Endothelial cell of hepatic sinusoid (primary cell): ENCODE data around the gene TSPAN18.

Experiments used
- in situ Hi-C: cut with HindIII; loops from 2 replicates; pipeline ENCODE4 v1.10.0; 2017; ENCODE audit warnings: low sequenced_read_pairs

The TSPAN18 gene, protein sequence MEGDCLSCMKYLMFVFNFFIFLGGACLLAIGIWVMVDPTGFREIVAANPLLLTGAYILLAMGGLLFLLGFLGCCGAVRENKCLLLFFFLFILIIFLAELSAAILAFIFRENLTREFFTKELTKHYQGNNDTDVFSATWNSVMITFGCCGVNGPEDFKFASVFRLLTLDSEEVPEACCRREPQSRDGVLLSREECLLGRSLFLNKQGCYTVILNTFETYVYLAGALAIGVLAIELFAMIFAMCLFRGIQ

DNA sequence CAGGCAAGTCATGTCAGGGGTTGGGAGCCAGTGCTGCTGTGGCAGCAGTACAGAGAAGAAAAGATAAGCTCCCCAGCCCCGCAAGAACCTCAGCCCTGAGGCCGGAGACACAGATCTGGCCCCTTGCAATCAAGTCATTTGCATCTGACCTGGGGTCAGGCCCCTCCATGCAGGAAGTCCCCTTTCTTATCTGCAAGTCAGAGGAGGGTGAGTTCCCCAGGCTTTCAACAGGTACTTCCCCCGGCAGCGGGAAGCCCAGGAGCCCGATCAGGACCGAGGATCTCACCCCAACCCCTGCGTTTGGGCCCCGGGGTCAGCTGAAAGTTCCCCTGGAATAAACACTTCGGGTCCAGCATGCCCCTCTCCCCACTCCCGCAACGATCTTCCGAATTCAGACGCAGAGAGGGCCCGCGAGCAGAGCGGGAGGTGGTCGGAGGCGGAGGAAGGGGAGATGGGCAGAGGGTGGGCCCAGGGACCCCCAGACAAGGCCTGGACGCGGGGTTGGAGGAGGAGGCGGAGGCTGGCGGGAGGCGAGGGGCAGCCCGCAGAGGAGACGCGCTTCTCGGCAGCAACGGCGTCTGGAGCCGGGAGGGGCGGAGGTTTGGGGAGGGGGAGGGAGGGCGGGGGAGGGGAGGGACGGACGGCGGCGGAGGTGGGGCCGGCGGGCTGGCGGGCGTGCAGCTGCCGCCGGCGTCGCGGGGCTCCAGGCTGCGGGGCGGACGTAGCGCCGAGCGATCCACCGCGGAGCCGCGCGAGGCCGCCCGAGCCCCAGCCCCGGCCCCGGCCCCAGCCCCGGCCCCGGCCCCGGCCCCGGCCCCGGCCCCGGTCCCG lies at the start of gene TSPAN18:
TSPAN18 (plus strand) TSS at position 680 of the 831 bp plus-strand sequence. CDS start 179,455 bp downstream, outside the sequence.
- in situ Hi-C loops: loop anchor here (5.0 to 10.0 kb wide), 2 partner anchors 101 to 998 kb away; no protein-coding TSS in a partner anchor

DNA sequence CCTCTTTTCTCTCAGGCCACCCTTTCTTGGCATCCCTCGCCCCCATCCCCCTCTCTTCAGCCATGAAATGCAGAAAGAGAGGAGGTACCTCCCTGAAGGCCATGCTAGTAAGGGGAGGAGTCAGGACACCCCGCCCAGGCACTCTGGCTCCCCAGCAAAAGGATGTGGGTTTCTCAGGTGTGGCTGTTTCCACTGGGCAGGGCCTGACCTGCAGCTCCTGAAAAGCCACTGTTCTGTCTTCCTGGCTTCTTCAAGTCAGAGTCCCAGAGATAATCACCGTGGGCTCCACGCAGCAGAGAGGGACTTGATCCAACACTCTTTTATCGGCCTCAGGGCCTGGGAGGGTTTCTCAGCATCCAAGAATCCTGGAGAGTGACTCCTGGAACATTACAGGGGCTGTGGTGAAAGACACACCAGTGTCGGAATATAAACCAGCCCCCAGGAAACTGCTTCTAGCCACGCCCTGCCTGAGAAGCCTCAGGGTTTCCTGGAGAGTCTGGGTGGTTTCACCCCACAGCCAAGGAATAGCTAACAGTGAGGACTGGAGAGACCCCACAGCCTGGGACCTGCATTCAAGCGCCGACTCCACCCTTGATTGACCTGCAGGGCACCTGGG lies 45.7 kb upstream of the TSPAN18 start:
- in situ Hi-C loops: no loop called here

DNA sequence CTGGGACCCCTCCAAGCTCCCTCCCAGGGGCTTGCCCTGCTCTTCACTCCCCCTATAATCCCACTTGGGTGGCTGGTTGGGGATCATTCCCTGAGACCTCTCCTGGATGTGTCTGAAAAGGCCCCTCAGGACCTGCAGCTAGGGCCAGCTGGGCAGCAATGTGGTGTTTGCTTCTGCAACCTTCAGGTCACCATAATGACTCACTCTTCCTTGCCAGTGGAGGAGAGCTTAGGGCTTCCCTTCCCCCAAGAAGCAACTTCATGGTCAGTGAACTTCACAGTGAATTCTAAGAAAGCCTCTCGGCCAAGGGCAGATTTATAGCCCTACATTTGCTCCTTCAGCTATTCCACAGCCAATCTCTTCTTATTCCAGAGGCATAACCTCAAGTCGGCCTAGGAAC lies 45.1 kb upstream of the TSPAN18 start:
- in situ Hi-C loops: no loop called here

DNA sequence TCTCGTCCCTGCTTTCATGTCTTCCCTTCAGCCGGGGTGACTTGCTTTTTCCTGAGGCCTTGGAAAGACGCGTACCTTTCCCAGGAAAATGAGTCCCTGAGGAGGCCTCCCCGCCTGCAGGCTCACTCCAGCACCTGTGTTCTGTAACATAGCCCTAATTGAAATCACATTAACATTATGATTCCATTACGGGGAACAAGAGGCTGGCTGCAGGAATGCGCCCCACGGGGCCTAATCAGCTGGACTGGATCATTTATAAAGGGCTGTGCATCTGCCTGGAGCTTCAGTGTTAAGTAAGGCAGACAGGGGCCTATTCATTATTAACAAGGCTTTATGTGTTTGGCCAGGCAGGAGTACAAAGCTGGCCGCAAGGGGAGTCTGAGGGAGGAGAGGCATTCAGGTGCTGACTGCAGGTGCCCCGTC lies 41.9 kb upstream of the TSPAN18 start:
- in situ Hi-C loops: no loop called here

DNA sequence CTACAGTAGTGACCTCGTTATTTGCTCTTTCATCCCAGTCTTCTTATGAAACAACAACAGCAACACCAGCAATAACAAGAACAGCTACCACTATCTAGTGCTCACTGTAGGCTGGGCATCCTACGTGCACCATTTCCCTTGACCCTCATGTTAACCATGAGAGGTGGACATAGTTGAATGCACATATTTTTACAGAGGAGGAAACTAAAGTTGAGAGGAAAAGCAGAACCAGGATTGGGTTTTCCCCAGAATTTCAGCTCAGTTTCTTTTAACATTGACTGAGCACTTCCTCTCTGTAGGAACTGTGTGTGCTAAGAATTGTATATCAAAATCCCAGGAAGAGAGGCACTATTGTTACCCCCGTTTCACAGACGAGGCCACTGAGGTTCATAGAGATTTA lies 39.4 kb upstream of the TSPAN18 start:
- in situ Hi-C loops: no loop called here

DNA sequence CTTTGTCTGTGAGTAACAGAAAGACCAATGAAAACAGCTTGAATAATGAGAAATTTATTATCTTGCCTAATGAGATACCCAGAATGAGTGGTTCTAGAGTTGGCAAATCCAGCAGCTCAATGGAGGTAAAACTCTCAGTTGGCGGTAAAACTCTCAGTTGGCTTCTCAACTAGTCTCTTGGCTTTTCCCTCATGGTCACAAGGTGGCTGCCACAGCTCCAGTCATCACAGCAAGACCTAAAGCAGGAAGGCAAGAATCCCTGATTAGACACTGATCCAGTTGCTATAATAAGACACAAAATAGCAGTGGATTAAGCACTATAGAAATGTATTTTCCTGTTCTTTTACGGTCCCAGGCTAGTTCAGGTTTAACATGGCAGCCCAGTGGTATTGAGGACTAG lies 37.5 kb upstream of the TSPAN18 start:
- in situ Hi-C loops: no loop called here

DNA sequence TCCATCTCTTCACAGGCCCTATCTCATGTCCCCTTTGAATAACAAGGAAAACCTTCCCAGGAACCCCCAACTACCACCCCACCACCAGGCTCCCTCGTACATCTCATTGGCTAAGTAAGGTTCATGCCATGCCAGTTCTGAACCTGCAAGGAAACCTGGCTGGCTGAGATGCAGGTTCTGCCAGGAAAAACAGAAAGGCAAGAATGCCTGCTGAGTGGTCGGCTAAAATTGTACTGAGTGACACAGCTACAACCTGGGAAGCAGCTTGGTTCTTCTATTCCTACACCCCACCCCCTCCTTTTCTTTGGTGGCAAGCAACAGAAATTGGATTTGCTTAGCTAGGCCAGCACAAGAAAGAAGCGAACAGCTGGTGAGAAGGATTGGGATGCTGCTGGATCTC lies 36.1 kb upstream of the TSPAN18 start:
- in situ Hi-C loops: no loop called here

DNA sequence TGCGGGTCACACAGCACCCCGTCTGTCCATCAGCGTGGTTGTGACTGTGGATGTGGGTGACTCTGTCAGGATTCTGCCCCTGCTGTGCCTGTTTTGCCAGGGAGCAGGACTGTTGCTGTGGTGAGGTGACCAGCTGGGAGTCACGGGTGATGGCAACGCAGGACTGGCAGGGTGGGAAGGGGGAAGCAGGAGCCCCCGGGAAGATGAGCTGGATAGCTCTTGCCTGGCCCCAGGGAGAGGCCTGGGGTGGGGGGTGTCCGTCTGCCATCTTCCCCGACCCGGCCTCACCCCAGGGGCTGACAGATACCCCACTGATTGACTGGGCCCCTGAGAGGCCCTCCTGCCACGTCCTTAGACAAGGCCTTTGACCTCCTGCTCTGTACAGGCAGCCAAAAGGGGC lies 34.3 kb upstream of the TSPAN18 start:
- in situ Hi-C loops: no loop called here

DNA sequence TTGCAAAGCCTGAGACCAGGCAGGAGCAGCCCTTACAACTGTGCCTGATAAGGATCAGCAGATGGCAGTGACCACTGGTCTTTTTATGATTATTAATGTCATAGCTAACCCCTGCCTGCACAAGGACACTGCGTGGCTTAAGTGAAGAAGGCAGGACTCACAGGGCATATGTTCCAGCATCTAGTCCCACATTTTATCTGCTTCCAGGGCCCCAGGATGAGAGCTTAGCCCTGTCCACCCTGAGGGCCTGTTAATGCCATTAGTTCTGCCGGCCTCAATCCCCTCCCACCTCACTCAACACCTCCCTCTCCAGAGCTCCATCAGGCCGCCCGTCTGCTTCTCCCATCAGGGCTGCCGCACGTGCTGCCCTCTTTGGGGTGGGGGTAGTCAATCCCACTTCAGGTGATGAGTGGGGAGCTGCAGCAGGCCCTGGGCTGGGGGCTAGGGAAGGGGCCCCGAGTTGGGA lies 33.1 kb upstream of the TSPAN18 start:
- in situ Hi-C loops: no loop called here

DNA sequence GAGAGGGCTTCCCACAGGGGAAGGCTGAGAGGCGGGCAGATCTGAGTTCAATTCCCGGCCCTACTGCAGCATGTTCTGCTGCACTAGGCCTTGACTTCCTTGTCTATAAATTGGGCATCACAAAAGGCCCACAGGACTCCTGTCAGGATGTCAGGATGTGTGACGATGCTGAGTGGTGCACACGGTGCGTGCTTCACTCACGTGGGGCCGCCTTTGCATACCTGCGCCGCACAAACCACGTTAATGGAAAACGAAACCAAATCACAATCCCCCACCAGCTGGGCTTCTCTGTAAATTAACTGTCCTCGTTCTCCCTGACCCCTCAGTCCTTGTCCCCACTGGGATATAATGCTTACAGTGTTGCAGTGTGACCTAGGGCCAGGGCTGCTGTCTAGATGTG lies 32.3 kb upstream of the TSPAN18 start:
- in situ Hi-C loops: no loop called here

DNA sequence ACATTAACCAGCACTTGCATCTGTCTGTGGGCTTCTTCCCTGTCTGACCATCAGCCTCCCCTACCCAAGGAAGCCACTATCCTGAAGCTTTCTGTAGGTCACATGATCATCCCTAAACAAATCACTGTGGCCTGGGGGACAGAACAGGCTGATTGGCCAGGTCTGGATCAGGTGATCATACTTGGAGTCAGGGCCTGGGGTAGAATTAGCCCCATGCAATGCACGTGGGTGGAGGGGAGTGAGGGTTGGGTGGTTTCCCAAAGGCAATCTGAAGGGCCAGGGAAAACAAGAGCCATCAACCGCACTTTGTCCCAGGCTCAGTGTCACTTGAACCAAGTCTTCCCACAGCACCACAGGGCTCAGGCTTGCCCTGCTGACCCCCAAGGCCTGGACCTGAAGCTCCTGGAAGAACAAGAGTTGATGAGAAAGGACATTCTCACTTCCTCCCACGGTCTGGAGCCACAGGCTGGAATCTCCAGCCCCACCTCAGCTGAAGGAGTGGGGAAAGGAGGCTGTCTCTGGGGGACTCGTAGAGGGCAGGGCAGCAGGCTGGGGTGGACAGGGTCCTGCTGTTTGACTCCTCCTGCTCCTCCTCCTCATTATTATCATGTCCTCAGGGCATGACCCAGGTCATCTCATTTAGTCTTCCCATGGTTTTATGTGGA lies 31.5 kb upstream of the TSPAN18 start:
- in situ Hi-C loops: no loop called here

DNA sequence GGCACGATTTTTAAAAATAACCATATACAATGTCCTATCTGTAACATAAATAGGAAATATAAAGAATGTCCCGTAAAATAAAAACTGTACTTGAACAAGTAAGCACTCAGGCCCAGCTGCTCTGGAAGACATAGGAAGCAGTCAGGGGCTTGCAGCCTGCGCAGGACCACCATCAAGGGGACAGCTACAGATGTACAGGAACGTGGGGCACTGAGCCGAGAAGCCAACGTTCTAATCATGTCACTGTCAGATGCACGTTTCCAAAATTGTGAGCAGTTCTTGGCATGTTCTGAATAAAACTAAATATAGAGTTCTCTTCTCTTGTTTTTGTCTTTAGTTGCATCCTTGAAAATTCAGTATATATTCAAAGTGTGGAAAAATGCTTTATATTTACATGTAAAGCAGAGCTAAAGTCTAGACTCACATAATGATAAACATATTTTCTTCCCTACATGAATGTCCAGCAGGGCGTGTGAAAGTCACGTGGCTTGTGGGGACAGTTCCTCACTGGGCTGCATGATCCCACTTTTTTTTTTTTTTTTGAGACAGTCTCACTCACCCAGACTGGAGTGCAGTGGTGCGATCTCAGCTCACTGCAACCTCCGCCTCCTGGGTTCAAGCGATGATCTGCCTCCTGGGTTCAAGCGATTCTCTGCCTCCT lies 28.4 kb upstream of the TSPAN18 start:
- in situ Hi-C loops: no loop called here

DNA sequence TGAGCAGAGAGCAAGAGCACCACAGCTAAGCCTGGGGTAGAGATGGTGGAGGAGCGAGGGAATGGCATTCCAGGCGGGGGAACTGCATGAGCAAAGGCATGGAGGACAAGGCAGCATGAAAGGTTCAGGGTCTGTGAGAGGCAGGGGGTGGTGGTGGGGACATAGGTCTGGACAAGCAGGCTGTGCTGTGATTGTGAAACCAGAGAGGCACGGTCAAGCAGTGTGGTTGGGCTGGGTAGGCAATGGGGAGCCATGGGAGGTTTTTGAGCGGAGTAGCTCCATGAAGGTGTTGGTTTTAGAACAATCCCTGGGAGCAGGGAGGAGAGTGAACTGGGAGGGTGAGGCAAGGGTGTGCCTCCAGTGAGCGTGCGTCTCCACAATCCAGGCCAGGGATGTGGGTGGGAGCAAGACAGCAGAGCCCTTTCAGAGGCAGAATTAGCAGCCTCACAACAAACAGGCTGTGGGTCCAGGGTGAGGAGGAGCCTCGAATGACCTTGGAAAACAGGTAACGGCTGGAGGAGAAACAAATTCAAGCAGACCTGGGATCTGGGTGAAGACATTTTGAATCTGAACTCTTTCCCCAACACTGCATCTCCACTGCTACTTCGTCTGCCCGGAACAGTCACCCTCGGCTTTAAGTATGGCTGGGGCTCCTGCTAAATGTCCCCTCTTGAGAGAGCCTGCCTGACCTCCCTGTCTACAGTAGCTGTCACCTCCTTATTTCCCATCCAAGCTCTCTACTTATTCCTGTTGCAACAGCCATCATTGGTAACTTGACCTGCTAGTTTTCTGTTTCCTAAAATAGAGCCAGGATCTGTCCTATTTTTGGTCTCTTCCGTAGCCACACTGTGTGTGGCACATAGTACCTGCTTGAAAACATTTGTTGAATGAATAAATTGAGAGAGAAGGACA lies 27.0 kb upstream of the TSPAN18 start:
- in situ Hi-C loops: no loop called here

DNA sequence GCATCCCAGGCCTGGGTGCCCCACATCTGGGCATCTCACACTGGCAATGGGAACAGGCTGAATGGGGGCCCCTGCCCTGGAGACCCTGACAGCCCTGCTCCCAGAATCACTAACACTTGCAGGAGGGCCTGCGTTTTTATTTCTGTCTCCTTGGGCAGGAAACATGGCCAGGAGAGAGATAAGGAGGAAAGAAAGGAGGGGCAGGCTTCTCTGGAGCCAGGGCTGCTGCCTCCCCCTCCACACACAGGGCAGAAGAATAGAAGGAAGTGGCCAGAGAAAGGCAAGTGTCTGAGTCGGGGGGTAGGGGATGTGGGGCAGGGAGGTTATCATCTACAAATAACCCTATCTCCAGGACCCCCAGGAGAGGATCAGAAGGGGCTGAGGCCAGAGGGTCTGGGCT lies 25.5 kb upstream of the TSPAN18 start:
- in situ Hi-C loops: no loop called here

DNA sequence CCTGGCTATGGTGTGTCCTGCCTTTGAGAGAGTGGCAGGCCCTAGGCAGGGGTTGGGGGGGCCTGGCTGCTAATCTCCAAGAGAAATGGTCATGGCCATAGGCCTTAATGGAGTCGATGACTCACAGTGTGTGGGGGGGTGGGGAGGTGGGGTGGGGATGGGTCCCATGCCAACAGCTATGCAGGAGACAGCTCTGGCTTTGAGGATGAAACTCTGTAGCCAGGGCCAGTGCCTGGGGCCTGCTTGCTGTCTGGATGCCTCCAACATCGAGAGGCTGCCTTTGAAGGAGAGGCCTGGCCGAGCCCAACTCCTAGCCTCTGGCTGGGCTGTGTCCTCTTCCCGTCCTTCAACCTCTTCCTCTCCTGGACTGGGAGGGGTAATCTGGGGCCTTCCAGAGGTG lies 23.9 kb upstream of the TSPAN18 start:
- in situ Hi-C loops: no loop called here

DNA sequence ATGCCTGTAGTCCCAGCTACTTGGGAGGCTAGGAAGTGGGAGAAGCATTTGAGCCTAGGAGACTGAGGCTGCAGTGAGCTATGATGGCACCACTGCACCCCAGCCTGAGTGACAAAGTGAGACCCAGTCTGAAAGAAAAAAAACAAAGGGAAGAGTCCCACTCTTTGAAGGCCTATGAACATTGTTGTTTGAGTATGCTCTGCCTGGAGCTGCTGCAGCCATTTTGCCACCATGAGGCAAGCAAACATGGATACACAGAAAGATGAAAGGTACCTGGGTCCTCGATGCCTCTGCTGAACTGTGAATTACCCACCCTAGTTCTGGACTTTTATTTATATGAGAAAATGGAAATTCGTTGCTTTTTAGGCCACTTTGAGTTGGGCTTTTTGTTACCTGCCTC lies 19.7 kb upstream of the TSPAN18 start:
- in situ Hi-C loops: no loop called here

DNA sequence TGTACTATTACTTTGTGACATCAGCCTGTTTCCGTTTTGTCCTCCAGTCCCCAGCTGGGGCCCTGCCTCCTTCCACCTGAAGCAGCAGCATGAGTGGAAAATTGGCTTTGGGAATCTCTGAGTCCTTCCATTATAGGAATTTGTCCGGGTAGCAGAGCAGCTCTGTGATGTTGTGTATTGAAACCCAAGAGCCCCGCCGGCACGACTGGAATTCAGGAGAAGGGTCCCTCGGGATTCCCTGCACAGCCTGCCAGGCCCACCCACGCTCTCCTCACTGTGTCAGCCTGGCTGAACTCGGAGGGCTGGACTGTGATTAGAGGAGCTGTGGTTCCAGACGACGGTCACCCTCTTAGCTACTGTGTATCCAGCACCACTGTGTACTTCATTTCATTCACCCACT lies 18.8 kb upstream of the TSPAN18 start:
- in situ Hi-C loops: no loop called here

DNA sequence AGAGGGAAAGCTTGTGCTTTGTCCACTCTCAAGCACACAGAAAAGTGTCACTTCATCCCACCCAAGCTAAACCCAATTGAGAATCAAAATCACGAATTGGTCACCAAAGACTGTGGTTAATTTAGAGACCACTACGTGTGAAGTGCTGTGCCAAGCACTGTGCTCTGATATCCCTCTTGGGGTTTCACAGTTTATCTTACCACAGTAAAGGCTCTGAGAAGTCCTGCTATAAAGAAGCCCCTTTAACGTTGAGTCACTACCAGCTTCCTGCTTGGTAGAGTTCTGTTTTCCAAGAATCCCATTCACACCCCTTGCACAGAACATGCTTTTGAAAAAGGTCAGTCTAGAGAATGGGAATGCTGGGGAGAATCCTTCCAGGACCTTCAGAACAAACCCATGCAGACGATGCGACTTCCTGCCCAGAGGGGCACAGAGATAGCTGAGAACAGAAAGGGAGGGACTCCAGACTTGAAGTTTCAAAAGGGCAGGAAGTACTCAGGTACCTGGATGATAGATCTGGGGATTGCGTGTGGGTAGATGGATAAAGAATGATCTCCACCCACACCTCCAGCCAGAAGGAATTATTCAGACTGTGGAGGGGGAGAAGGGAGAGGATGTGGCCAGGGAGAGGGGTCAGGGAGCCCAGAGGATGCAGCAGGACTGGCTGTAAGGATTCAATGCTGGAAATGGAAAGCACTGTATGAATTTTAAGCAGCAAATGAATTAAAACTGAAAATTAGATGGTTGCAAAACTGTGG lies 18.1 kb upstream of the TSPAN18 start:
- in situ Hi-C loops: no loop called here

DNA sequence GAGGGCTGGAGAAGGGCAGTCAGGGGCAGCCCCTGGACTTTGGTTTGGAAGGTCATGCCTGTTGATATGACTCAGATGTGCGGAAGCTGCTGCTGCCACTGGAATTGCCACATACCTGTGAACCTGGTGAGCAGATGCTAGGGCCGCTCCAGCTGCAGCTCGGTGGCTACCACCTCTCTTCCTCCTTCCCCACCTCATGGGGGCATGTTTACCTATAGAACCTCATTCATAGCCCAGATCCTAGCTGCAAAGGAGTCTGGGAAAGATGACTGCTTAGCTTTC lies 17.5 kb upstream of the TSPAN18 start:
- in situ Hi-C loops: no loop called here
